ENCODE measurements around the gene NEMP2.

NEMP2 gene

DNA sequence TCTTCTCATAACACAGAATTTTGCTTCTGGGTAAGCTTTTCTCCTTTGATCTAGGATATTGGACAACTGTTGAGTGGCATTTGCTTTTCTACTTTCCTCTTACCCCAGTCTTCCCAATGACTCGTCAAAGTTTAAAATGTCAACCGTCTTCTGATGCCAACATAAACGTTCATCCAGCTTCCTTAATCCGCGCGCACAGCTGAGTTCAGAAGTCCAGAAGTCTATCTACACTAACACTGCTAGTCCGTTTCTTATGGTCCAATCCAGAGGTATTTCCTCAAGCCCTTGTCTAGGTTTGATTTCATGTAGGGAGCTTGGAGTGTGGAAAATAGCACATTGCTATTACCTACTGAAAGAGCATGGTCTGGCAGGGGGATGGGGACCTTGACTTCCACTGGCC, 77.7 kb downstream of the NEMP2 start:
- Histone ChIP-seq H3K27ac (ENCODE audit: low read depth, low read length, poor library complexity, severe bottlenecking) (no peak overlapping the region), H3K4me1 (ENCODE audit: insufficient read depth, low read length, severe bottlenecking) (no peaks in the 10 kb centered on the region), H3F3A (ENCODE audit: insufficient read depth, low read length) (no peaks in the 10 kb centered on the region), H3K4me2 (ENCODE audit: low read length) (no peak overlapping the region), H3K36me3 (ENCODE audit: insufficient read depth, low read length) (no peaks in the 10 kb centered on the region), H3K4me3 (ENCODE audit: low read depth, low read length, poor library complexity, severe bottlenecking) (no peak overlapping the region), H3K79me2 (ENCODE audit: insufficient read depth, low read length) (no peaks in the 10 kb centered on the region), H3K9me2 (ENCODE audit: low read depth, low read length) (no peaks in the 10 kb centered on the region), H2AFZ (ENCODE audit: low read length) (no peak overlapping the region), H3K9ac (ENCODE audit: low read length) (no peak overlapping the region), H3K27me3 (ENCODE audit: insufficient read depth, low read length) (no peaks in the 10 kb centered on the region), H4K20me1 (ENCODE audit: insufficient read depth, low read length) (no peaks in the 10 kb centered on the region), H3K9me3 (ENCODE audit: low read length) (no peaks in the 10 kb centered on the region)
- TF ChIP-seq EZH2 (IDR thresholded peaks at IDR 0.05; ENCODE audit: borderline replicate concordance, low read length) = no peak
- TF ChIP-seq, protein P1, sequence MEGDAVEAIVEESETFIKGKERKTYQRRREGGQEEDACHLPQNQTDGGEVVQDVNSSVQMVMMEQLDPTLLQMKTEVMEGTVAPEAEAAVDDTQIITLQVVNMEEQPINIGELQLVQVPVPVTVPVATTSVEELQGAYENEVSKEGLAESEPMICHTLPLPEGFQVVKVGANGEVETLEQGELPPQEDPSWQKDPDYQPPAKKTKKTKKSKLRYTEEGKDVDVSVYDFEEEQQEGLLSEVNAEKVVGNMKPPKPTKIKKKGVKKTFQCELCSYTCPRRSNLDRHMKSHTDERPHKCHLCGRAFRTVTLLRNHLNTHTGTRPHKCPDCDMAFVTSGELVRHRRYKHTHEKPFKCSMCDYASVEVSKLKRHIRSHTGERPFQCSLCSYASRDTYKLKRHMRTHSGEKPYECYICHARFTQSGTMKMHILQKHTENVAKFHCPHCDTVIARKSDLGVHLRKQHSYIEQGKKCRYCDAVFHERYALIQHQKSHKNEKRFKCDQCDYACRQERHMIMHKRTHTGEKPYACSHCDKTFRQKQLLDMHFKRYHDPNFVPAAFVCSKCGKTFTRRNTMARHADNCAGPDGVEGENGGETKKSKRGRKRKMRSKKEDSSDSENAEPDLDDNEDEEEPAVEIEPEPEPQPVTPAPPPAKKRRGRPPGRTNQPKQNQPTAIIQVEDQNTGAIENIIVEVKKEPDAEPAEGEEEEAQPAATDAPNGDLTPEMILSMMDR (IDR thresholded peaks at IDR 0.05; ENCODE audit: low read length) = no peak

DNA sequence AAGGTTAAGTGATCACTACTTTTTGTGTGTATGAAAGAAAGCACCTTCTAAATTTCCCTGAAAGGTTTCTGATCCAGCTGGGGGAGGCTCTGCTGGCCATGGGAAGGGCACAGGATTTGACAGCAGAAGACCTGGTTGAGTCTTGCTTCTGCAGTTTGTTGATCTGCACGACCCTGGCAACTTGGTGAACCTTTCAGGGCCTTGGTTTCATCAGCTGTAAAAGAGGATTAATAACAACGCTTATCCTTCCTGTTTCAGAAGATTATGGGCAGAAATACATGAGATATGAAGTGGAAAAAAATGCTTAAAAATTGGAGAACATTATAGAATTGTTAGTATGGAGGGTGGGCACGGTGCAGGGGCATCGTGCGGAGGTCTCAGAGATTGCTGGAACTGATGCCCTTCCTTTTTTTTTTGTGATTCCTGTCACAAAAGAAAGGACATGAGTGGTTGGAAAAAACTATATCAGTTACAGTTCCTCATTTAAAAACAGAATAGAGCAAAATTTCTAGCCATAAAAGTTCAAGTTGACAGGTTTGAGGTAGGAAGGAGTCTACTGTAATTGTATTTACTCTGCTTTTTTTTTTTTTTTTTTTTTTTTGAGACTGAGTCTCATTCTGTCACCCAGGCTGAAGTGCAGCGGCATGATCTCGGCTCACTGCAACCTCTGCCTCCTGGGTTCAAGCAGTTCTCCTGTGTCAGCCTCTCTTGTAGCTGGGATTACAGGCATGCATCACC, 79.0 kb downstream of the NEMP2 start:
- Histone ChIP-seq H3K9ac (ENCODE audit: low read length) (no peak overlapping the region), H3K36me3 (ENCODE audit: insufficient read depth, low read length) (no peaks in the 10 kb centered on the region)

DNA sequence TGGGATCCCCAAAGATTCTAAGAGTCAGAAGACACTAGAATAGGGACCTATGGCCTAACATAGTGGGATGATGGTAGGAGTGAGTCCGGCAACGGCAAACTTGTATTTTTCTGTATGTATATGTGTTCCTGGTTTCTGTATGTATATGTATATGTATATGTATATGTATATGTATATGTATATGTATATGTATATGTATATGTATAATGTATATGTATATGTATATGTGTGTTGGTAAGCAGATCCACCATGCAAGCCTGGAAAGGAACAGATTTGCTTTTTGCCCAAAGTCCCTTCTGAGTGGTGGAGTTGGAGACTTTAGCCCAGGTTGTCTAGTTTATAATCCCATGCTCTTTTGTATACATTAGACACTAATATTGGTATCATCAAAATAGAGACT, 79.7 kb downstream of the NEMP2 start:
- Histone ChIP-seq H2AFZ (ENCODE audit: low read length) (no peak overlapping the region), H3K27ac (ENCODE audit: low read depth, low read length, poor library complexity, severe bottlenecking) (no peak overlapping the region), H3K79me2 (ENCODE audit: insufficient read depth, low read length) (no peaks in the 10 kb centered on the region), H3K36me3 (ENCODE audit: insufficient read depth, low read length) (no peaks in the 10 kb centered on the region), H3K9me3 (ENCODE audit: low read length) (no peaks in the 10 kb centered on the region), H3K27me3 (ENCODE audit: insufficient read depth, low read length) (no peaks in the 10 kb centered on the region), H3K9ac (ENCODE audit: low read length) (no peak overlapping the region), H3K4me1 (ENCODE audit: insufficient read depth, low read length, severe bottlenecking) (no peaks in the 10 kb centered on the region), H4K20me1 (ENCODE audit: insufficient read depth, low read length) (no peaks in the 10 kb centered on the region), H3F3A (ENCODE audit: insufficient read depth, low read length) (no peaks in the 10 kb centered on the region), H3K4me2 (ENCODE audit: low read length) (no peak overlapping the region), H3K4me3 (ENCODE audit: low read depth, low read length, poor library complexity, severe bottlenecking) (no peak overlapping the region), H3K9me2 (ENCODE audit: low read depth, low read length) (no peaks in the 10 kb centered on the region)
- no peak for TF ChIP-seq EZH2 (IDR thresholded peaks at IDR 0.05; ENCODE audit: borderline replicate concordance, low read length)
- TF ChIP-seq, protein P1 (IDR thresholded peaks at IDR 0.05; ENCODE audit: low read length) = no peak

More for the DNA sequence above, 79.0 kb downstream of the NEMP2 start:
- no peak for TF ChIP-seq EZH2 (IDR thresholded peaks at IDR 0.05; ENCODE audit: borderline replicate concordance, low read length)
- TF ChIP-seq, protein P1 (IDR thresholded peaks at IDR 0.05; ENCODE audit: low read length) = no peak
- H3K9me3 ChIP-seq (ENCODE audit: low read length) = no peaks in the 10 kb centered on the region
- no peaks in the 10 kb centered on the region for H3K27me3 ChIP-seq (ENCODE audit: insufficient read depth, low read length)
- no peaks in the 10 kb centered on the region for H3K4me1 ChIP-seq (ENCODE audit: insufficient read depth, low read length, severe bottlenecking)
- H3F3A ChIP-seq (ENCODE audit: insufficient read depth, low read length) = no peaks in the 10 kb centered on the region
- no peaks in the 10 kb centered on the region for H4K20me1 ChIP-seq (ENCODE audit: insufficient read depth, low read length)
- H3K4me3 ChIP-seq (ENCODE audit: low read depth, low read length, poor library complexity, severe bottlenecking) = no peak overlapping the region
- H3K4me2 ChIP-seq (ENCODE audit: low read length) = no peak overlapping the region
- H3K79me2 ChIP-seq (ENCODE audit: insufficient read depth, low read length) = no peaks in the 10 kb centered on the region
- H3K27ac ChIP-seq (ENCODE audit: low read depth, low read length, poor library complexity, severe bottlenecking) = no peak overlapping the region
- H3K9me2 ChIP-seq (ENCODE audit: low read depth, low read length) = no peaks in the 10 kb centered on the region
- no peak overlapping the region for H2AFZ ChIP-seq (ENCODE audit: low read length)

All from OCI-LY1 (cell line).